Activated CD4-positive, CD25-positive, alpha-beta regulatory T cell treated with anti-CD3 and anti-CD28 coated beads, Interleukin-2, amount 50 U/mL, for 24 hours (primary cell): ENCODE measurements around the gene NECAB2.

ENCODE experiments used
- ATAC-seq, 2 donors: fragments of 150-1000 bp; cut with Tn5 transposase; one replicate each; pipeline ENCODE4 v1.10.0; 2021; ENCODE audit warnings: mild to moderate bottlenecking in 1 of 2, moderate library complexity in 1 of 2

The NECAB2 gene

GRCh38 chr16:84027625-84028024 lies 59.6 kb downstream of the NECAB2 start:
- no peak for ATAC-seq

GRCh38 chr16:84029297-84030047 lies 61.4 kb downstream of the NECAB2 start:
- ATAC-seq = no peak

- no peak for ATAC-seq
Observed at GRCh38 chr16:84031556-84031955, 63.5 kb downstream of the NECAB2 start.

GRCh38 chr16:84032458-84033178 lies 64.6 kb downstream of the NECAB2 start:
- ATAC-seq = no peak

GRCh38 chr16:84033251-84034195 lies 65.5 kb downstream of the NECAB2 start:
- ATAC-seq = no peak

- ATAC-seq = no peak
Observed at GRCh38 chr16:84034516-84034915, 66.5 kb downstream of the NECAB2 start.

- ATAC-seq = no peak
Observed at GRCh38 chr16:84036131-84036530, 68.1 kb downstream of the NECAB2 start.

GRCh38 chr16:84036982-84037425 lies 69.0 kb downstream of the NECAB2 start:
- ATAC-seq = no peak

GRCh38 chr16:84038469-84038868 lies 70.4 kb downstream of the NECAB2 start:
- no peak for ATAC-seq

- no peak for ATAC-seq
Observed at GRCh38 chr16:84039696-84040095, 71.7 kb downstream of the NECAB2 start.

GRCh38 chr16:84040226-84040822 lies 72.3 kb downstream of the NECAB2 start:
- ATAC-seq = no peak

GRCh38 chr16:84040823-84041820 lies 73.1 kb downstream of the NECAB2 start:
- ATAC-seq = no peak

- no peak for ATAC-seq
Observed at GRCh38 chr16:84041881-84042280, 73.8 kb downstream of the NECAB2 start.

- ATAC-seq = no peak
Observed at GRCh38 chr16:84042308-84042878, 74.3 kb downstream of the NECAB2 start, which contains the start of gene SLC38A8. Gene SLC38A8, minus strand, starts transcription at chr16:84042795. Its CDS starts 638 bp downstream, at chr16:84042157.

GRCh38 chr16:84042879-84043485 lies 74.9 kb downstream of the NECAB2 start:
- ATAC-seq = no peak

GRCh38 chr16:84043486-84044117 lies 75.6 kb downstream of the NECAB2 start:
- no peak for ATAC-seq

- no peak for ATAC-seq
Observed at GRCh38 chr16:84044118-84044488, 76.1 kb downstream of the NECAB2 start.

GRCh38 chr16:84045001-84045817 lies 77.2 kb downstream of the NECAB2 start:
- ATAC-seq = no peak
